HG02798 (cell line): ENCODE results near the gene EVL.
"Not testable (repeated sequence)": the region's sequence is repeated elsewhere in the genome, so short reads cannot be mapped to it uniquely, and the experiment has no call there.

Experiments
- ATAC-seq: cut with Tn5 transposase; IDR thresholded peaks from one replicate; pipeline ENCODE4 v1.9.1; 2021; ENCODE audit warnings: mild to moderate bottlenecking; ENCODE audit not compliant: unreplicated experiment, poor library complexity

Gene EVL

DNA sequence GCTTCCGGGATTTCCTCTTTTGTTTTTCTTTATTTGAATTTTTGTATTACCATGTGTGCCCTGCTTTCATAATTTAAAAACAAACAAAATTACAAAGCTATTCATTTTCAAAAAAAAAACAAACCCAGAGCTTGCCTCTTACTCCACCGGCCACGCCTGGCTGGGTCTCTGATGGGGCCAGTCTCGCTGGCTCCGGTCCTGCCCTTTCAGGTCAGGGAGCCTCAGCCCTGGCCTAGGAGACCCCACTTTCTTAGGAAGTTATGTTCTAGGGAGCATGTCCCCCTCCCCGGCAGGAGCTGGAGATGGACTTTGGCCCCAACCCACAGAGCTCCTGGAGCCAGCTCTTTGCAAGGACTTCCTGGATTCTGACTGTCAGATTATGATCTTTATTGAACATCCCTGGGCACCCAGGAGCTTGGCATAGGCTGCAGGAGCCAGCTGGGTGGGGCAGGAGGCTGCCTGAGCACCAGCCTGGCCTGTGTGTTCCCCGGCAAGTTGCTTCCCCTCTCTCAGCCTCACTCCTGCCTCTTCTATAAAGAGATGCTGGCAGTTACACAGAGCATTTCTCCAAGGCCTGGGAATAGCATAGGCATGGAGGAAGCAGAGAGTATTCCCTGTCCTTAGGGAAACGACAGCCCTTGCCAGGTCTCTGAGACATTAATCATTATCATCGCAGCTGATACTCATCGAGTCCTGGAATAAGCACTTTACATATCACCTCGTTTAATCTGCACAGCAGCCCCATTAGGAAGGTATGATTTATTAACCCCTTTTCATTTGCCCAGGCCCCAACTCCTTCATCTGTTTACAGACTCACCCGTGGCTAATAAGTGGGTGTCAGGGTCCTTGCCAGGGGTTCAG lies 90.8 kb downstream of the EVL start:
- no peak for ATAC-seq

- ATAC-seq: no peak
Measured at GRCh38 chr14:100156776-100157175, 91.6 kb downstream of the EVL start.

GRCh38 chr14:100157548-100158232 lies 92.5 kb downstream of the EVL start:
- ATAC-seq: not testable (repeated sequence)

DNA sequence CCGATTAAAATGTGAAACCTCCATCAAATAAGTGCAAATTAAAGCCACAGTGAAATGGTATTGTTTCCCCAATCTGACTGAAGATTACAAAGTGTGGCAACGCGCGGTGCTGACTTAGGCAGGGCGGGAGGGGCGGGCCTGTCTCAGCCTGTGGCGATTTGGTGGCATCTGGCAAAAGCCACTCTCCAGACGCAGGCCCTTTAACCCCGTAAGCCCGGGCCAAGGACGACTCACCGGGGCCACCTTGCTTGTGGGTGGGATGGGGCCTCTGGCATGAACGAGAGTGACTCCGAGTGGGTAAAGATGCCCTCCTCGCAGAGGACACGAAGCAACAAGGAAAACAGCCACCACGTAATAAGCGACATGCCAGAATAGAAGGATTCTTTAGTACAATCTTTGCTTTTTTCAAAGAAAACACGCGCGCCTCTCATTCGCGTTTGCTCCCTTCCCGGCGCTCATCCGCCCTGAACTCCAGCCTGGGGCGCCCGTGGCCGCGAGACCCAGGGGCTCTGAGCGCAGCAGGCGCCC lies 93.4 kb downstream of the EVL start:
- no peak for ATAC-seq

DNA sequence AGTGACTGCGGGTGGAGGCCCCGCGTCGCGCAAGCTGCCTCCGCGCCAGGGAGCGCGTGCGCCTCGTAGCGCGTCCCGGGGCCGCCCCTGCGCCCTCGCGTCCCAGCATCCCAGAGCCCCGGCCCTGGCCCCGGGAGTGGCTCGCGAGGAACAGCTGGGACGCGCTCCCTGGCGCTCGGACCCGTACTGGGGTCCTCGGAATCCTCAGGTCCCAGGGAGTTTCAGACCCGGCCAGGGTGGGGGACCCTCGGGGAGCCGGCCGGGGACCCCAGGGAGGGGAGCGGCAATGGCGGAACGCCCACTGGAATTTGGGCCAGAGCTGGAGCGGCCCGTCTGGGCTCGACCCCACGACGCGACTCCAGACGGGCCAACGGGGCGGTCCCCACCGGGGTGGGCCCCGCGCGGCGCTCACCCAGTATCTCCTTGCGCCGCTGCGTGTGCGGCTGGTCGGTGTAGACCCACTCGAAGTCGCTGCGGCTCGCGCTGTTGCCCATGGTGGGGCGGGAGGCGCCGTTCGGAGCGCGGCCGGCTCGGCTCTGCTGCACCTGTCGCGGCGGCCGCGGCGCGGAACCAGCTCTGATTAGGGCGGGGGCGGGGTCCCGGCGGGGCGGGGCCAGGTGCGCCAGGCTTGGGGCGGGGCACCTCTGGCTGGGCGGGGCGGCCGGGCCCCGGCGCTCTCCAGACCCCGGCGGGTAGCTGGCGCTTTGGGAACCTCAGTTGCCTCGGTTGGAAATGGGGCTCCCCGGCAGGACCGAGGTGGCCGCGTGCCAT lies 94.1 kb downstream of the EVL start, which contains the start of gene DEGS2:
DEGS2 (minus strand) TSS at position 552 of the 771 bp plus-strand sequence; CDS start at position 494, 58 bp downstream.
- peak; percentile 52 for ATAC-seq

DNA sequence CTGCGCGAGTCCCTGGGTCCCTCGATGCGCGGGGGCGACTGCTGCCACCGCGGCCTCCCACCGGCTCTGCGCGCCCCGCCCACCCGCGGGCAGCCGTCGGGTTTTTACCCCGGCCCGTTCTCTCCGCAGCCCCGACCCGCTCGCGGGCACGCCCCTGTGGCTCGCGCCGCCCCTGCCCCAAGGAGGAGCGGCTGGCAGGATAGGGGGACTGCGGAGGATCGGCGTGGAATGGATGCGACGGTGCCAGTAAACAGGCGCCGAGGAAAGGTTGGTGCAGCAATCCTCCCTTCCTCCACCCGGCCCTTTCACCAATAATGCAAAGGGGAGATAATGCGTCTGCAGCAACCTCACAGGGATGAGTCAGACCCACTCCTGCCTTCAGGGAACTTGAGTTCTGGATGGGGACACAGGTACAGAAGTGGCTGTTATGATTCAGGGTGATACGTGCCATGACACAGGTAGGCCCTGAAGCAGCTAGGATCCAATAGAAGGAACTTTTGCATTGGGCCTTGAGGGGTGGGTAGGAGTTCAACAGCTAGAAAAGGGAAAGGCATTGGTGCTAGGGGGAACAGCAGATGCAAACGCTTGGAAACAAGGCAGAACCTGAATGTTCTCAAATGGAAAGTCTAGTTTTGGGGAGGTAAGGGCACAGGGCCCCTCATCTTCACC lies 94.8 kb downstream of the EVL start:
- no peak for ATAC-seq

- ATAC-seq: no peak
Measured at GRCh38 chr14:100160534-100160916, 95.3 kb downstream of the EVL start.

DNA sequence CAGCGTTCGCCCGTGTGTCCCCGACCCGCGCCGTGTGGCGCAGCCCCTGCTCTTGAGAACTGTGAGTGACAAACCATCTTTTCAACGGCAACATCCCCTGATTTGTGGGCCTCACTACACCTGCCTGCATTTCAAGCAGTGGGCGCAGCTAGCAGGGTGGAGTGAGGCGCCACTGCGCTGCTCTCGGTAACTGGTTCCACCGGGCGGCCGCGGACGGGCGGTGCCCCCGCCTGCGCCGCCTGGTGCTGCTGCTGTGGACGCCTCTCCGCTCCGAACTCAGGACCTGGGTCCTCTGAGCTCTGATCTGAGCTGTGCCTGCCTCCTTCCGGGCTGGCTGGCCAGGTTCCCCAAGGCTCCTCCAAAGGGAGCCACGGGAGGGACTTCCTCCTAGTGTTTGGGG lies 100.2 kb downstream of the EVL start:
- ATAC-seq: no peak

DNA sequence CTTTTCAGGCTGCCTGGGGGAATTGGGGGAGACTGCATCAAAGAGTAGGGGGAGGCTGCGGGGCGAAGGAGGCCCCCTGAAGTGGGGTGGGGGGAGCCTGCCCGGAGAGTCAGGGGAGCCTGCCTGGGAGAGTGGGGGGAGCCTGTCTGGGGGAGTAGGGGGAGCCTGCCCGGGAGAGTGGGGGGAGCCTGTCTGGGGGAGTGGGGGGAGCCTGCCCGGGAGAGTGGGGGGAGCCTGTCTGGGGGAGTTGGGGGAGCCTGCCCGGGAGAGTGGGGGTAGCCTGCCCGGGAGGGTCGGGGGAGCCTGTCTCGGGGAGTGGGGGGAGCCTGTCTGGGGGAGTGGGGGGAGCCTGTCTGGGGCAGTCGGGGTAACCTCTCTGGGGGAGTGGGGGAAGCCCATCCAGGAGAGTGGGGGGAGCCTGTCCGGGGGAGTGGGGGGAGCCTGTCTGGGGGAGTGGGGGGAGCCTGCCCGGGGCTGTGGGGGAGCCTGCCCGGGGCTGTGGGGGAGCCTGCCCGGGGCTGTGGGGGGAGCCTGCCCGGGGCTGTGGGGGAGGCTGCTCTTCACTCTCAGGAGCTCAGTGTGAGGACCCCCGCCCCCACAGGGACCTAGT lies 100.7 kb downstream of the EVL start:
- no peak for ATAC-seq

- no peak for ATAC-seq
Measured at GRCh38 chr14:100168506-100168905, 103.3 kb downstream of the EVL start.

GRCh38 chr14:100170880-100171279 lies 105.7 kb downstream of the EVL start:
- ATAC-seq: no peak

GRCh38 chr14:100172811-100173210 lies 107.6 kb downstream of the EVL start:
- no peak for ATAC-seq

DNA sequence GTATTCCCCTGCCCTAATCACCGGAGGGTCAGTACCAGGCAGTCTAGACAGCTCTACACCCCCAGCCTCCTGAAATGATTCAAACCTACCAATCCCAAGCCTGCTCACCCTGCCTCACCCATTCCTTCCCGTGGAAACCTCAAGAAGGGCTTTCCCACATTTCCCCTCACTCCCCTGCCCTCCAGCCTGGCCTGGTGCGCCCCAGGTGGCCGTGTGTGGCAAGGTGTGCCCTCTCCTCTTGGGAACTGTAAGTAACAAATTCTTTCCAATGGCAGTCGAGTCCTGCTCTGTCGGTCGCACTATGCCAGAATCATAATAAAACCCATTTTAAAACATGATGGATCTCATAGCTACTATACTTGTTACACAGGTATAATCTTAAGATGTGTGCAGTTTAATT lies 108.1 kb downstream of the EVL start:
- ATAC-seq: no peak

GRCh38 chr14:100176811-100177327 lies 111.6 kb downstream of the EVL start:
- ATAC-seq: no peak

DNA sequence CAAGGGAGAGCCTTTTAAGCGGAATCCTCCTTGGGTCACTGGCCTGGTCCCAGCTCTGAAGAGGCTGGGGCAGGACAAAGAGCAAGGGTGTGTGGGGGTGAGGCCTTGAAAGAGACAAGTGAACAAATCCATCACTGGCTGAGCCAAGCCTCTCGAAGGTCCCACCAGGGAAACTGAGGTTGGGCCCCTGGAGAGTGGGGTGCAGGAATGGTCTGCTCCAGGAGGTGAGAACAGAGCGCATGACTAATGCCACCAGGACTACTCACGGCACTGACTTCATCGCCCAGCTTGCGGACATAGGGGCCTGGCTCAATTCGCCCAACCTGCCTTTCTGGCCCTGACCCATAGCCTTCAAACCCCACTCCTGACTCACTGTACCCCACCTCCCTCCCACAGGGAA lies 113.5 kb downstream of the EVL start:
- ATAC-seq: no peak

- ATAC-seq: not testable (repeated sequence)
Measured at GRCh38 chr14:100180671-100181070, 115.4 kb downstream of the EVL start.

GRCh38 chr14:100181876-100182551 lies 116.8 kb downstream of the EVL start:
- not testable (repeated sequence) for ATAC-seq

GRCh38 chr14:100187247-100187833 lies 122.1 kb downstream of the EVL start:
- no peak for ATAC-seq
